IPS DF 6.9 (cell line): ENCODE measurements around the gene DISC1.

Experiments used
- DNase-seq: peaks from one replicate; pipeline ENCODE4 v3.0.0-alpha.2; 2013; ENCODE audit warnings: low read depth, low spot score
- H3K27ac ChIP-seq: one replicate; pipeline ENCODE4 v1.5.1; 2013; ENCODE audit warnings: low read length, control low read depth
- H3K27me3 ChIP-seq: 2 replicates; pipeline ENCODE4 v1.6.1; 2013; ENCODE audit warnings: mild to moderate bottlenecking, low read length; ENCODE audit not compliant: control insufficient read depth, insufficient read depth
- H3K36me3 ChIP-seq: 2 replicates; pipeline ENCODE4 v1.6.1; 2013; ENCODE audit warnings: low read length; ENCODE audit not compliant: control insufficient read depth, insufficient read depth
- H3K4me1 ChIP-seq: 2 replicates; pipeline ENCODE4 v1.6.1; 2013; ENCODE audit warnings: low read length; ENCODE audit not compliant: control insufficient read depth, insufficient read depth
- H3K4me3 ChIP-seq: 2 replicates; pipeline ENCODE4 v1.5.1; 2013; ENCODE audit warnings: mild to moderate bottlenecking, low read length
- H3K9me3 ChIP-seq: 2 replicates; pipeline ENCODE4 v1.6.1; 2013; ENCODE audit warnings: low read length, inconsistent platforms; ENCODE audit not compliant: control insufficient read depth, insufficient read depth
- WGBS: extraction: QIAGEN DNeasy Blood & Tissue Kit; methylation state at CpG from one replicate; pipeline ENCODE4 v1.1.7; 2013; ENCODE audit warnings: mixed read lengths, missing lambda C conversion rate; ENCODE audit not compliant: insufficient read length, insufficient coverage; 5-methylcytosine and 5-hydroxymethylcytosine counted together

Gene DISC1

DNA sequence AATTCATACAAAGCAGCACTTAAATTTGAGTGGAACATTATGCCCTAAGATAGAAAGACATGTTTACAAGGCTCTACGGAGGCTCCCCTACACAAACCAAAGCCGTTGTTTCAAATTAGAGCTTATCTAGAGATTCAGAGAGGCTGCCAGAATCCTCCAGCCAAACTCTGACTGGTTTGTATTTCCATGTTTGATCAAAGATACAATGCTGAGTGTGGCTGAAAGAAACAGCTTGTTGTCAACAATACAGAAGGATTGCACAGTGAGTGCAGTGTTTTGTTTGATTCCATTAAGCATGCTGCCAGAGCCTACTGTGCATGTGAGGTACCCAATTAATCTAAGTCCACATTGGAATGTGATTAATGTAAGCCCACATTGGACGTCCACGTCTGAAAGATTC is 402.7 kb downstream of the DISC1 start:
- no peak overlapping the region for H3K4me3 ChIP-seq
- DNase-seq = no peak
- H3K27me3 ChIP-seq = no peaks in the 10 kb centered on the region
- H3K9me3 ChIP-seq = no peaks in the 10 kb centered on the region
- no peak overlapping the region for H3K27ac ChIP-seq
- peaks cover 1% of the 10 kb centered on the region; the same call in 1 of the 2 replicates for H3K4me1 ChIP-seq
- no peaks in the 10 kb centered on the region for H3K36me3 ChIP-seq
- WGBS = no CpG with 5 or more reads among the region's 4 CpGs

DNA sequence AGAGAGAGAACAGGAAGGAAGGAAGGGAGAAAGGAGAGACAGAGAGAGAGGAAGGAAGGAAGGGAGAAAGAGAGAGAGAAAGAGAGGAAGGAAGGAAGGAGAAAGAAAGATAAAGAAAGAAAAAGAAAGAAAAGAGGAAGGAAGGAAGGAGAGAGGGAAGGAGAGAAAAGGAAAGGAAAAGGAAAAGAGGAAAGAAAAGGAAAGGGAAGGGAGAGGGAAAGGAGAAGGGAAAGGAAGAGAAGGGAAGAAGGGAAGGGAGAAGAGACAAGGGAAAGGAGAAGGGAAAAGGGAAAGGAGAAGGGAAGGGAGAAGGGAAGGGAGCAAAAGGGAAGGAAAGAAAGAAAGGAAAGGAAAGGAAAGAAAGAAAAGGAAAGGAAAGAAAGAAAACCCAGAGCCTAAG is 404.6 kb downstream of the DISC1 start:
- no peak overlapping the region for H3K27ac ChIP-seq
- no peaks in the 10 kb centered on the region for H3K36me3 ChIP-seq
- no peak overlapping the region for H3K4me3 ChIP-seq
- no peaks in the 10 kb centered on the region for H3K27me3 ChIP-seq
- H3K9me3 ChIP-seq = no peaks in the 10 kb centered on the region
- DNase-seq = no peak
- H3K4me1 ChIP-seq = peaks cover 1% of the 10 kb centered on the region; the same call in 1 of the 2 replicates

- Histone ChIP-seq H3K27me3 (no peaks in the 10 kb centered on the region), H3K9me3 (no peaks in the 10 kb centered on the region), H3K36me3 (no peaks in the 10 kb centered on the region), H3K4me1 (peaks cover 2% of the 10 kb centered on the region; the same call in 1 of the 2 replicates), H3K27ac (no peak overlapping the region), H3K4me3 (no peak overlapping the region)
- no peak for DNase-seq
- no CpG with 5 or more reads among the region's 4 CpGs for WGBS
These were observed 406.7 kb downstream of the DISC1 start for GRCh38 chr1:232033285-232033684.

DNA sequence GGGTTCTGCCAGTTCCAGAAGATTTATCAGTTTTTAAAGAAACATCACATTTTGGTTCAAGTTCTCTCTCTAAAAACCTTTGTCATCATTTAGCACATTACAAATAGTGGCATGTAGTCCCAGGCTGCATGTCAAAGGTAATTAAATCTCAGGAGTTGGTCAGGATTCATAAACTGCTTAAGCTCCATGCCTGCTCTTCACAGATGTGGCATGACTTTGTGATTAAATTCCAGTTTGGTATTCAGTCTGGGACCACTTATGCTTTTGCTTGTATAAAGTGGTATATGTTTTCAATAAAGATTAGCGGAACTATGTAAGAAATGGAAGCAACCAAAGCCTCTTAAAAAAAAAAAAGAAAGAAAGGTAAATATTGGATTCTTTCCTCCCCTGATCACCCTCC is 408.0 kb downstream of the DISC1 start:
- no CpG with 5 or more reads among the region's 1 CpG for WGBS
- no peak overlapping the region for H3K4me3 ChIP-seq

DNA sequence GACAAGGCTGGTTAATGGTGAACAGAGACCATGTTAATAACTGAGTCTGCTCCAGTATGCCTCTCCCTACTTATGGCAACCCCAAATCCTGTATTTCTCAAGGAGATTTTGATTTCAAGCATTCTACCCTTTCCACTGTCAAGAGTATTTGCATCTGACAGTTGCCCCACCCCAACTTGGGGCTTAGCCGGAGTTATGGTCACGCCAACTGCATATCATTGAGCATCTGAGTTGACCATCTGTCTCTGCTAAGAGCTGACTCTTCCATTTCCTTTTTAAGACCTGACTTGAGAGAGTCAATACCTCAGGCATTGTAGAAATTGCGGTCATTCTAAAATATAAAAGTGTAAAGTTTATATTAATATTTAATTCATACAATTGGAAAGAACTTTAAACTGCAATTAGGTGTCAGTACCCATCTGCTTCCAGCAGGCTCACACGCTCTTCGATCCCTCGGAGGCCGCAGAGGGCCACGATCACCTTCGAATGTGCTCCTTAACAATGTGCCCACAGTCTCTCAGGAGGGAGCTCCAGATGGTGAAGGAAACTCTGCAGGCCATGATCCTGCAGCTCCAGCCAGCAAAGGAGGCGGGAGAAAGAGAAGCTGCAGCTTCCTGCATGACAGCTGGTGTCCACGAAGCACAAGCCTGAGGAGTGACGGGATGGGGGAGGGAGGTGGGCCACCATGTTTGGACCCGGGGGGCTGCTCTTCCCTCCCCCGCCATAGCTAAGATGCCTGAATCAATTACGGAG is 409.8 kb downstream of the DISC1 start:
- no peaks in the 10 kb centered on the region for H3K36me3 ChIP-seq
- no CpG with 5 or more reads among the region's 15 CpGs for WGBS
- no peaks in the 10 kb centered on the region for H3K27me3 ChIP-seq
- no peaks in the 10 kb centered on the region for H3K9me3 ChIP-seq
- peaks cover 2% of the 10 kb centered on the region; the same call in 1 of the 2 replicates for H3K4me1 ChIP-seq
- H3K4me3 ChIP-seq = no peak overlapping the region
- no peak overlapping the region for H3K27ac ChIP-seq
- no peak for DNase-seq

More for the DNA sequence above, 408.0 kb downstream of the DISC1 start:
- Histone ChIP-seq H3K27me3 (no peaks in the 10 kb centered on the region), H3K36me3 (no peaks in the 10 kb centered on the region), H3K27ac (no peak overlapping the region), H3K4me1 (peaks cover 2% of the 10 kb centered on the region; the same call in 1 of the 2 replicates), H3K9me3 (no peaks in the 10 kb centered on the region)
- no peak for DNase-seq

DNA sequence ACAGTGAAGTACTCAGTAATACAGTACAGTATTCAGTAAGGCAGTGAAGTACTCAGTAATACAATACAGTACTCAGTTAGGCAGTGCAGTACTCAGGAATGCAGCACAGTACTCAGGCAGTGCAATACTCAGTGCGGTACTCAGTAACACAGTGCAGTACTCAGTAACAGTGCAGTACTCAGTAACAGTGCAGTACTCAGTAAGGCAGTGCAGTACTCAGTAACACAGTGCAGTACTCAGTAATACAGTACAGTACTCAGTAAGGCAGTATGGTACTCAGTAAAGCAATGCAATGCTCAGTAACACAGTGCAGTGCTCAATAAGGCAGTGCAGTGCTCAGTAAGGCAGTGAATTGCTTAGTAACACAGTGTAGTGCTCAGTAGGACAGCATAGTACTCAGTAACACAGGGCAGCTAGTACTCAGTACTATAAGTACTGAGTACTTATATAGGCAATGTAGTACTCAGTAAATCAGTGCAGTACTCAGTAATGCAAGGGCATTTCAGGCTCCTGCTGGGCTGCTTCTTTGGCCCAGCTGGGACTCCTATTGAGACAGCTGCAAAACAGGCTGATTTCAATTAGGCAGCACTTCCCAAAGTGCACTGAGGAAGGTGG is 411.3 kb downstream of the DISC1 start:
- Histone ChIP-seq H3K9me3 (no peaks in the 10 kb centered on the region), H3K27ac (no peak overlapping the region), H3K27me3 (no peaks in the 10 kb centered on the region), H3K4me1 (peaks cover 2% of the 10 kb centered on the region; the same call in 1 of the 2 replicates), H3K36me3 (no peaks in the 10 kb centered on the region), H3K4me3 (no peak overlapping the region)
- DNase-seq = no peak
- WGBS = no CpG with 5 or more reads among the region's 1 CpG

GRCh38 chr1:232038706-232039677 is 412.4 kb downstream of the DISC1 start:
- H3K27ac ChIP-seq = no peak overlapping the region
- H3K9me3 ChIP-seq = no peaks in the 10 kb centered on the region
- H3K36me3 ChIP-seq = no peaks in the 10 kb centered on the region
- H3K27me3 ChIP-seq = no peaks in the 10 kb centered on the region
- 0 out of 2 replicates have a peak, but pooled peaks cover 1% of the 10 kb centered on the region for H3K4me1 ChIP-seq
- H3K4me3 ChIP-seq = no peak overlapping the region
- no peak for DNase-seq
- no CpG with 5 or more reads among the region's 8 CpGs for WGBS

DNA sequence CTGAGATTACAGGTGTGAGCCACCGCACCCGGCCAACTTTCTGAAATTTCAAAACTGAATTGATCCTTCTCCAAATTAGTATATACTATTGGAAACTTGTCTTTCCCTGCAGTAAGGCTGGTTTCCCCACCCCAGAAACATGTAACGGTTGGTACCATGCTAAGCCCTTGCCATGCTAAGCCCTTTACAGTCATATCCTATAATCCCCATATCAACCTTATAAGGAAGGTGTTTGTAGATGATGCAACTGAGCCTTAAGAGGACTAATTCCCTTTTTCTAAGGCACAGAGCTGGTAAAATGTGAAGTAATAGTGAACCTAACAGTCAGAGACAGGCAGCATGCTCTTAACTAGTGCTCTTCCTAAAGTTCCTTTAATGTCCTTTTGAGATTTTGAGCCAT is 413.7 kb downstream of the DISC1 start:
- DNase-seq = no peak
- Histone ChIP-seq H3K27me3 (no peaks in the 10 kb centered on the region), H3K9me3 (no peaks in the 10 kb centered on the region), H3K27ac (no peak overlapping the region), H3K36me3 (no peaks in the 10 kb centered on the region), H3K4me1 (peaks cover 1% of the 10 kb centered on the region; the same call in 1 of the 2 replicates), H3K4me3 (no peak overlapping the region)
- WGBS = no CpG with 5 or more reads among the region's 3 CpGs

- no peak overlapping the region for H3K27ac ChIP-seq
These were observed 418.1 kb downstream of the DISC1 start for GRCh38 chr1:232044728-232045127.

More at GRCh38 chr1:232044728-232045127, 418.1 kb downstream of the DISC1 start:
- peaks cover 2% of the 10 kb centered on the region; the same call in 1 of the 2 replicates for H3K4me1 ChIP-seq
- no peaks in the 10 kb centered on the region for H3K27me3 ChIP-seq
- H3K36me3 ChIP-seq = no peaks in the 10 kb centered on the region
- H3K9me3 ChIP-seq = no peaks in the 10 kb centered on the region
- no peak overlapping the region for H3K4me3 ChIP-seq
- whole genome bisulfite sequencing = no CpG with 5 or more reads among the region's 3 CpGs
- no peak for DNase-seq
